SK-N-SH (cell line): Measurements from ENCODE around the gene ZNF845.

Experiments used
- CHD2 ChIP-seq: fragments of 150-350 bp; IDR thresholded peaks from 2 replicates; pipeline ENCODE4 v1.6.1; 2018; ENCODE audit warnings: low read length; ENCODE audit not compliant: partially characterized antibody
- CTCF ChIP-seq: fragments of 200-600 bp; sonication (generic); IDR thresholded peaks from 2 replicates; pipeline ENCODE4 v1.6.1; 2017; ENCODE audit warnings: antibody characterized with exemption, mild to moderate bottlenecking, moderate library complexity
- ELF1 ChIP-seq: IDR thresholded peaks from 2 replicates; pipeline ENCODE4 v1.4.0; 2012
- EP300 ChIP-seq, 2 experiments: IDR thresholded peaks; 2 replicates each; pipeline versions ENCODE4 v1.4.0 to v1.6.1; 2012; ENCODE audit warnings: borderline replicate concordance in 1 of 2, low read depth in 1 of 2, low read length in 1 of 2
- GABPA ChIP-seq: IDR thresholded peaks from 2 replicates; pipeline ENCODE4 v1.4.0; 2012; ENCODE audit warnings: low read depth, mild to moderate bottlenecking
- NFIC ChIP-seq: IDR thresholded peaks from 2 replicates; pipeline ENCODE4 v1.4.0; 2012; ENCODE audit warnings: borderline replicate concordance
- RCOR1 ChIP-seq: fragments of 150-350 bp; IDR thresholded peaks from 2 replicates; pipeline ENCODE4 v1.6.1; 2017; ENCODE audit warnings: antibody characterized with exemption, low read length
- YY1 ChIP-seq: IDR thresholded peaks from 2 replicates; pipeline ENCODE4 v1.4.0; 2012; ENCODE audit warnings: low read depth, mild to moderate bottlenecking

GRCh38 chr19:53374743-53375142, 41.2 kb downstream of the ZNF845 start:
- TF ChIP-seq ELF1 (no peak), CTCF (no peak), GABPA (no peak), CHD2 (no peak), EP300 (IDR thresholded peaks at IDR 0.05; ENCODE audit: borderline replicate concordance in 1 of 2, low read depth in 1 of 2, low read length in 1 of 2) (no peak), YY1 (no peak), NFIC (no peak), RCOR1 (no peak)
